NCI-H82 treated with DMSO at 0.1 percent for 48 hours (cell line): Measurements from ENCODE around the gene RCAN2.
A peak's percentile ranks its signal among the peaks of the same experiment; 100 is the strongest.

ENCODE experiments used
- DNase-seq: peaks from one replicate; lab custom pipeline; 2025; ENCODE audit not compliant: unreplicated experiment; lab: John Stamatoyannopoulos, UW

RCAN2 gene

GRCh38 chr6:46491628-46492547, 639 bp upstream of the RCAN2 start:
- no peak for DNase-seq

GRCh38 chr6:46490425-46491200, 636 bp downstream of the RCAN2 start:
- no peak for DNase-seq

- no peak for DNase-seq
Observed at GRCh38 chr6:46486181-46486580, 5.1 kb downstream of the RCAN2 start.

- no peak for DNase-seq
Observed at GRCh38 chr6:46484081-46484820, 7.0 kb downstream of the RCAN2 start.

GRCh38 chr6:46476301-46476700, 14.9 kb downstream of the RCAN2 start:
- DNase-seq, result no peak

GRCh38 chr6:46473881-46474280, 17.4 kb downstream of the RCAN2 start:
- DNase-seq, result no peak

- no peak for DNase-seq
Observed at GRCh38 chr6:46472243-46472642, 19.0 kb downstream of the RCAN2 start.

GRCh38 chr6:46469021-46469420, 22.2 kb downstream of the RCAN2 start:
- DNase-seq, result no peak

- DNase-seq, result no peak
Observed at GRCh38 chr6:46468403-46469010, 22.7 kb downstream of the RCAN2 start.

GRCh38 chr6:46466570-46466969, 24.7 kb downstream of the RCAN2 start:
- DNase-seq, result no peak

GRCh38 chr6:46465294-46466165, 25.7 kb downstream of the RCAN2 start:
- DNase-seq, result no peak

- no peak for DNase-seq
Observed at GRCh38 chr6:46456297-46456696, 35.0 kb downstream of the RCAN2 start.

- peak; percentile 37 for DNase-seq
Observed at GRCh38 chr6:46454691-46455090, 36.6 kb downstream of the RCAN2 start.

GRCh38 chr6:46453741-46454316, 37.4 kb downstream of the RCAN2 start:
- DNase-seq, result no peak

GRCh38 chr6:46453216-46453615, 38.0 kb downstream of the RCAN2 start:
- DNase-seq, result no peak

- DNase-seq, result no peak
Observed at GRCh38 chr6:46452312-46452917, 38.8 kb downstream of the RCAN2 start.

- DNase-seq, result no peak
Observed at GRCh38 chr6:46451343-46451742, 39.9 kb downstream of the RCAN2 start.

- DNase-seq, result no peak
Observed at GRCh38 chr6:46444772-46445454, 46.3 kb downstream of the RCAN2 start.

GRCh38 chr6:46443623-46444022, 47.6 kb downstream of the RCAN2 start:
- DNase-seq, result no peak
